ENCODE measurements around the gene CSNK1G1. TPM values are rescaled to one million over a fixed set of nuclear protein-coding genes. Genes with fewer than 3 reads are reported as not detected.
"Not testable (repeated sequence)": the region's sequence is repeated elsewhere in the genome, so short reads cannot be mapped to it uniquely, and the experiment has no call there.

Gene CSNK1G1

GRCh38 chr15:64121614-64122013, 234.4 kb downstream of the CSNK1G1 start:
- H3K4ac ChIP-seq (ENCODE audit: low read length) = no peak overlapping the region
- H3K27ac ChIP-seq (replicated peaks; ENCODE audit: low read length) = no peak overlapping the region
- WGBS, 2 donors (ENCODE audit: extremely low coverage in 2 of 2, insufficient read length in 2 of 2, insufficient replicate concordance in 1 of 2) = no CpG with 5 or more reads among the region's 4 CpGs
- H4K8ac ChIP-seq (ENCODE audit: low read depth, low read length) = no peak overlapping the region
- H3K4me1 ChIP-seq (ENCODE audit: control insufficient read depth in 2 of 2, insufficient read depth in 1 of 2, low read depth in 1 of 2, low read length in 2 of 2) = no peaks in the 10 kb centered on the region
- H2AK5ac ChIP-seq (ENCODE audit: low read depth, low read length) = no peak overlapping the region
- no peaks in the 10 kb centered on the region for H3K9me3 ChIP-seq (replicated peaks in 1 of 2; ENCODE audit: control insufficient read depth in 2 of 2, insufficient read depth in 1 of 2, low read depth in 1 of 2, low read length in 2 of 2)
- no peak overlapping the region for H3K4me3 ChIP-seq (ENCODE audit: low read length in 2 of 2)
- H4K91ac ChIP-seq (ENCODE audit: low read depth, low read length, poor library complexity) = no peak overlapping the region
- DNase-seq (ENCODE audit: low spot score) = no peak
- H3K27me3 ChIP-seq (ENCODE audit: control insufficient read depth in 3 of 3, insufficient read depth in 3 of 3, low read depth in 1 of 3, low read length in 3 of 3) = no peaks in the 10 kb centered on the region
- H2BK120ac ChIP-seq (ENCODE audit: low read depth, low read length) = no peak overlapping the region
- H3K4me2 ChIP-seq (ENCODE audit: insufficient read depth, low read length, poor library complexity, severe bottlenecking) = no peak overlapping the region
- no peak overlapping the region for H2BK5ac ChIP-seq (ENCODE audit: low read length)
- no peak overlapping the region for H3K9ac ChIP-seq (ENCODE audit: low read depth, low read length, poor library complexity)
- H2BK15ac ChIP-seq (ENCODE audit: low read length) = no peak overlapping the region
- H3K23ac ChIP-seq (ENCODE audit: low read depth, low read length, poor library complexity) = no peak overlapping the region
- H3K79me1 ChIP-seq (ENCODE audit: low read depth, low read length) = no peaks in the 10 kb centered on the region
- no peak overlapping the region for H3K14ac ChIP-seq (ENCODE audit: low read length)
- no peak overlapping the region for H2AFZ ChIP-seq (ENCODE audit: low read length)
- H2BK12ac ChIP-seq (ENCODE audit: low read length) = no peak overlapping the region
- H3K36me3 ChIP-seq (replicated peaks in 1 of 2; ENCODE audit: control insufficient read depth in 2 of 2, insufficient read depth in 2 of 2, low read length in 2 of 2) = peaks cover 21 to 95% of the 10 kb centered on the region in 2 donors
- H3K18ac ChIP-seq (ENCODE audit: low read length) = no peak overlapping the region

- not testable (repeated sequence) for H3K27ac ChIP-seq (replicated peaks; ENCODE audit: low read length); H2BK12ac ChIP-seq (ENCODE audit: low read length); H4K8ac ChIP-seq (ENCODE audit: low read depth, low read length); H3K14ac ChIP-seq (ENCODE audit: low read length); H3K18ac ChIP-seq (ENCODE audit: low read length); H3K27me3 ChIP-seq (ENCODE audit: control insufficient read depth in 3 of 3, insufficient read depth in 3 of 3, low read depth in 1 of 3, low read length in 3 of 3); H3K9me3 ChIP-seq (replicated peaks in 1 of 2; ENCODE audit: control insufficient read depth in 2 of 2, insufficient read depth in 1 of 2, low read depth in 1 of 2, low read length in 2 of 2); H3K79me1 ChIP-seq (ENCODE audit: low read depth, low read length); H3K4ac ChIP-seq (ENCODE audit: low read length); H3K9ac ChIP-seq (ENCODE audit: low read depth, low read length, poor library complexity); H2AK5ac ChIP-seq (ENCODE audit: low read depth, low read length); H2AFZ ChIP-seq (ENCODE audit: low read length); H3K4me1 ChIP-seq (ENCODE audit: control insufficient read depth in 2 of 2, insufficient read depth in 1 of 2, low read depth in 1 of 2, low read length in 2 of 2); H3K4me2 ChIP-seq (ENCODE audit: insufficient read depth, low read length, poor library complexity, severe bottlenecking); H2BK5ac ChIP-seq (ENCODE audit: low read length); DNase-seq (ENCODE audit: low spot score); H3K4me3 ChIP-seq (ENCODE audit: low read length in 2 of 2); H2BK120ac ChIP-seq (ENCODE audit: low read depth, low read length); H4K91ac ChIP-seq (ENCODE audit: low read depth, low read length, poor library complexity); H3K23ac ChIP-seq (ENCODE audit: low read depth, low read length, poor library complexity); H2BK15ac ChIP-seq (ENCODE audit: low read length)
- no CpG with 5 or more reads among the region's 2 CpGs for WGBS, 2 donors (ENCODE audit: extremely low coverage in 2 of 2, insufficient read length in 2 of 2, insufficient replicate concordance in 1 of 2)
- peaks cover 23 to 96% of the 10 kb centered on the region in 2 donors for H3K36me3 ChIP-seq (replicated peaks in 1 of 2; ENCODE audit: control insufficient read depth in 2 of 2, insufficient read depth in 2 of 2, low read length in 2 of 2)
These were observed 235.7 kb downstream of the CSNK1G1 start for GRCh38 chr15:64120322-64120721.

DNA sequence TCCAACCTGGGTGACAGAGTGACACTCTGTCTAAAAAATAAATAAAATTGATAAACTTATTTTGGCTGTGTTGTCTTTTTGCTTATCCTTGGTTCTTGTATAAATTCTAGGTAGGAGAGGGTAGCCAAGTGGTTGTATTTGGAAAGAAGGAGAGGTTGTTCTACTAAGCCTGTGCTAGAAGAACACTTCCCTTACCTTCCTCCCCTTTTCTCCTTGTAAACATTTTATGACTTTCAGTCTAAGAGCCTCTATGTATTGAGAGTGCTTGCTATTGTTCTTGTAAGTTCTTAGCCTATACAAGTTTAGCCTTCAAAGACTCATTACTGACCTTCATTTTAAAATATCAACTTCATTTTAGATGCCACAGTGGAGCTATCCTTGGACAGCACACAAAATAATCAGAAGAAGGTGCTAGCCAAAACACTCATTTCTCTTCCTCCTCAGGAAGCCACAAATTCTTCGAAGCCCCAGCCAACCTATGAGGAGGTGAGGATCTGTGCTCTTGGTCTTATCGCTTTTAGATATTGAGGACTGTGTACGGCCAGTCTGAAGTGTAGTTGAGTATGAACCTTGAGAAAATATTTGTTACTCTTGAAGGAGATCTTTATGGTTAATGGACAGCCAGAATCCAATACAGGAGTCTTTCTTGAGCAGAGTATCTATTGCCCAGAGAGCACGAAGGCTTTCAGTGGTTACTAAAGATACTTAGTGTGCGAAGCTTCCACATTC, 238.1 kb downstream of the CSNK1G1 start:
- no peak overlapping the region for H3K4me3 ChIP-seq (ENCODE audit: low read length in 2 of 2)
- H2BK120ac ChIP-seq (ENCODE audit: low read depth, low read length) = no peak overlapping the region
- no CpG with 5 or more reads among the region's 5 CpGs for WGBS, 2 donors (ENCODE audit: extremely low coverage in 2 of 2, insufficient read length in 2 of 2, insufficient replicate concordance in 1 of 2)
- H2BK12ac ChIP-seq (ENCODE audit: low read length) = no peak overlapping the region
- H4K91ac ChIP-seq (ENCODE audit: low read depth, low read length, poor library complexity) = no peak overlapping the region
- no peak overlapping the region for H4K8ac ChIP-seq (ENCODE audit: low read depth, low read length)
- no peak for DNase-seq (ENCODE audit: low spot score)
- no peak overlapping the region for H3K4ac ChIP-seq (ENCODE audit: low read length)
- H2BK15ac ChIP-seq (ENCODE audit: low read length) = no peak overlapping the region
- no peaks in the 10 kb centered on the region for H3K79me1 ChIP-seq (ENCODE audit: low read depth, low read length)
- no peaks in the 10 kb centered on the region for H3K27me3 ChIP-seq (ENCODE audit: control insufficient read depth in 3 of 3, insufficient read depth in 3 of 3, low read depth in 1 of 3, low read length in 3 of 3)
- no peak overlapping the region for H2BK5ac ChIP-seq (ENCODE audit: low read length)
- H3K14ac ChIP-seq (ENCODE audit: low read length) = no peak overlapping the region
- no peak overlapping the region for H2AFZ ChIP-seq (ENCODE audit: low read length)
- no peaks in the 10 kb centered on the region for H3K4me1 ChIP-seq (ENCODE audit: control insufficient read depth in 2 of 2, insufficient read depth in 1 of 2, low read depth in 1 of 2, low read length in 2 of 2)
- no peak overlapping the region for H3K4me2 ChIP-seq (ENCODE audit: insufficient read depth, low read length, poor library complexity, severe bottlenecking)
- no peak overlapping the region for H3K27ac ChIP-seq (replicated peaks; ENCODE audit: low read length)
- H3K36me3 ChIP-seq (replicated peaks in 1 of 2; ENCODE audit: control insufficient read depth in 2 of 2, insufficient read depth in 2 of 2, low read length in 2 of 2) = peaks cover 21 to 100% of the 10 kb centered on the region in 2 donors
- no peak overlapping the region for H3K18ac ChIP-seq (ENCODE audit: low read length)
- H3K9ac ChIP-seq (ENCODE audit: low read depth, low read length, poor library complexity) = no peak overlapping the region
- H2AK5ac ChIP-seq (ENCODE audit: low read depth, low read length) = no peak overlapping the region
- no peak overlapping the region for H3K23ac ChIP-seq (ENCODE audit: low read depth, low read length, poor library complexity)
- no peaks in the 10 kb centered on the region for H3K9me3 ChIP-seq (replicated peaks in 1 of 2; ENCODE audit: control insufficient read depth in 2 of 2, insufficient read depth in 1 of 2, low read depth in 1 of 2, low read length in 2 of 2)

Small RNA genes within 50 kb of the gene (small RNA-seq; reads per million reads assigned to genes)
- gene RF00554 (ENCODE audit: insufficient read depth) = not detected

Data from neuronal stem cell (in vitro differentiated cells).